KOPT-K1 (cell line): ENCODE measurements around the gene PPIL4.
"Not testable (repeated sequence)": the region's sequence is repeated elsewhere in the genome, so short reads cannot be mapped to it uniquely, and the experiment has no call there.

ENCODE experiments used
- H3K27ac ChIP-seq: fragments of 200-600 bp; sonication (generic); 2 replicates; pipeline ENCODE4 v1.5.1; 2016; ENCODE audit warnings: antibody characterized with exemption, mild to moderate bottlenecking, low read depth, low read length; ENCODE audit not compliant: poor library complexity, severe bottlenecking
- H3K36me3 ChIP-seq: fragments of 200-600 bp; sonication (generic); 2 replicates; pipeline ENCODE4 v1.5.1; 2017; ENCODE audit warnings: antibody characterized with exemption, mild to moderate bottlenecking, low read length, moderate library complexity; ENCODE audit not compliant: insufficient read depth
- H3K9me3 ChIP-seq: fragments of 200-600 bp; sonication (generic); 2 replicates; pipeline ENCODE4 v1.5.1; 2017; ENCODE audit warnings: antibody characterized with exemption, low read length, mild to moderate bottlenecking; ENCODE audit not compliant: insufficient read depth, poor library complexity, severe bottlenecking

PPIL4 gene

GRCh38 chr6:149499066-149499465 lies 46.8 kb downstream of the PPIL4 start:
- Histone ChIP-seq H3K36me3 (no peaks in the 10 kb centered on the region), H3K27ac (no peak overlapping the region), H3K9me3 (no peaks in the 10 kb centered on the region)

DNA sequence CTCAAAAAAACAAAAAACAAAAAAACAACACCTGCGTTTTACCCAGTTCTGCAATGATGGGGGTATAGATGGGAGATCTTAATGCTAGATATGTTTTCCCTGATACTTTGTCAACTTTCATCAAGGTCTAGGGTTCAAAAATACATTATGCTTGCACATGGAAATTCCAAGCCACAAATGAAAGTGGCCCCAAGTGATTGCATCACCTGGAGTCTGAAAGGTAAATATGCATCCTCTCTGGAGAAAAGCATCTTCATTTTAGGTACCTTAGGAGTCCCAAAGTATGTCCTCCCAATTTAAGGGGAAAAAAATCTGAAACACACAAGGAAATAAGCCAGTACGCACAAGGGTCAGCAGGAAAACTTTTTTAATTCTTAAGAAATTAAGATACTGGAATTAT lies 48.5 kb downstream of the PPIL4 start:
- H3K27ac ChIP-seq, result no peak overlapping the region
- no peaks in the 10 kb centered on the region for H3K9me3 ChIP-seq

DNA sequence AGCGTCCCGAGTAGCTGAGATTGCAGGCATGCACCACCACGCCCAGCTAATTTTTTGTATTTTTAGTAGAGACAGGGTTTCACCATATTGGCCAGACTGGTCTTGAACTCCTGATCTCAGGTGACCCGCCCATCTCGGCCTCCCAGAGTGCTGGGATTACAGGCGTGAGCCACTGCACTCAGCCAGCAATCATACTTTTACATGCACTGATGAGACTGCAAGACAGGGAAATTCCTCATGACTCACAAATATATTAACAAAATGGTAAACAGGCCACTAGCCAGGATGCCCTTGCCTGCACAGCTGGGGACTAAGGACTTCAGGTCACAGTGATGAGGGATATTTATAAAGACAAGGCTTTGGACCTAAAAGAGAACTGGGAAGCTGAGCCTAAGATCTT lies 49.2 kb downstream of the PPIL4 start:
- H3K36me3 ChIP-seq, H3K27ac ChIP-seq, H3K9me3 ChIP-seq: not testable (repeated sequence)

More for the DNA sequence above, 48.5 kb downstream of the PPIL4 start:
- H3K36me3 ChIP-seq, result no peaks in the 10 kb centered on the region

- not testable (repeated sequence) for H3K9me3 ChIP-seq, H3K36me3 ChIP-seq, H3K27ac ChIP-seq
Measured at GRCh38 chr6:149495349-149496016, 50.4 kb downstream of the PPIL4 start.

DNA sequence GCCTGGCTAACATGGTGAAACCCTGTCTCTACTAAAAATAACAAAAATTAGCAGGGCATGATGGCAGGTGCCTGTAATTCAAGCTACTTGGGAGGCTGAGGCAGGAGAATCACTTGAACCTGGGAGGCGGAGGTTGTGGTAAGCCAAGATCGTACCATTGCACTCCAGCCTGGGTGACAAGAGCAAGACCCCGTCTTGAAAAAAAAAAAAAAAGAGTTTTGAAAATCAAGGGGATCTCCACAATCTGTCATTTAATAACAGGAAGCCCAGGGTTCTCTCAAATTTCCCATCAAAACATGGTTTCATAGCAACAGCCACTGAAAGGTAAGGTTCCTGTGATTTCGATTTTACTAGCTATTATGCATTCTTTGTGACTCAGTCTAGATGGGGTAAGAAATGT lies 51.0 kb downstream of the PPIL4 start:
- not testable (repeated sequence) for H3K9me3 ChIP-seq, H3K36me3 ChIP-seq, H3K27ac ChIP-seq

DNA sequence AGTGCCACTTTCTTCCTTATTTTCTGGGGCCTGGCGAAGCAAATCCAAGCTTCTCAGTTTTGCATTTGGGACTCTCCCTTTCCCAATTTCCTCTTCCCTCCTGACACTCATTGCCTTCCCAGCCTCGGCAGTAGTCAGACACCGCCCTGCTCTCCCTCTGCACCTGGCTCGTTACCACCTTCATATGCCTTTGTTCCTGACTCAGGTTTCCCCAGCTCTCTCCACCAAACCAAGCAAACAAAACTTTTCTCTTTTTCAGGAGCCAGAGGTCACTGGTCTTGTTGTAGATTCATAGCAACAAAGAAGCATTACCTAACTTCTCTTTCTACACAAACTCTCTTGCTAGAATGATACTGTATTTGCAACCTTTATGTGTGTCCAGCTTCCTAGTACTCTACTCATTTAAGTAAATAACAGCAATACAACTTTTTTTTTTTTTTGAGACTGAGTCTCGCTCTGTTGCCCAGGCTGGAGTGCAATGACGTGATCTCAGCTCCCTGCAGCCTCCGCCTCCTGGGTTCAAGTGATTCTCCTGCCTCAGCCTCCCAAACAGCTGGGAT lies 52.0 kb downstream of the PPIL4 start:
- Histone ChIP-seq H3K9me3 (no peaks in the 10 kb centered on the region), H3K36me3 (no peaks in the 10 kb centered on the region), H3K27ac (no peak overlapping the region)

DNA sequence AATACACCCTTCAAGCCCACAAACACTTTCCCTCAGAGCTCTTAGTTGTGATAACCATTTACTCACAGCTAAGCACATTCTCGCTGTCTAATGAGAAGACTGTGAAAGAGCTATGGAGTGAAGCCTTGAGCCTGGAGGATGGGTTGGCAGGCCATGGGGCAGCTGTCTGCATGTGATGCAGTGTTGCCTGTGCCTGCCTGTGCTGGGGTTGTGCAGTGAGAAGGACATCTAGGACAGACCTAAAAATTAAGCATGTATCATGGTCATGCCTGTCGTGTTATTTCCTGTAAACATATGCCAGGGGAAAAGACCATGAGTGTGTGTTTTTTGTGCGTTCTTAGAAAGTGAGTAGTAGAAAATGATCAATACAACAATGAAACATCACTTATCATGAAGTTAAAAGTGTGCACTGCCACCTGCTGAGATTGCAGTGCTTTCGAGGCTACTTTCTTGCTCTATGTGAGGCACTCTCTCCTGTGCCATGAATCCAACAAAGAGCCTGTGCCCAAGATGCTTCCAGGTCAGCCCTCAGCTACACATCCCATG lies 53.0 kb downstream of the PPIL4 start:
- Histone ChIP-seq H3K36me3 (no peaks in the 10 kb centered on the region), H3K27ac (no peak overlapping the region), H3K9me3 (no peaks in the 10 kb centered on the region)

DNA sequence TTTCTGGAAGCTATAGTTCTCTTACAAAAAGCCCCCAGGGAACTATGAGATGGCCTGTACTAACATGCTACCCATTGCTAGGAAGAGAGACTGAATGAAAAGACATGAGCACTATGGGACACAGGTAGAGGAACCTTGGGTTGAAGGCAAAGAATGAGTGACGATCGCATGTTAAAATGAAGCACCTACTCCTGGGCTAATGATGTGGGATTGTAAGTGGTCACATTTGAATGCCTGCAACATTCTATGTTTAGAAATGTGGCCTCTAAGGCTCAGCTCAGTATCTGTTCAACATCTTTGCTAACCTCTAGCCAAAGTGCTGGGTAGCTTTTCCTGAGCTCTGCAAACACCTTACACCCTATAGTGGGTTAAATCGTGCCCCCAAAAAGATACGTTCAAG lies 55.9 kb downstream of the PPIL4 start:
- Histone ChIP-seq H3K9me3 (no peaks in the 10 kb centered on the region), H3K27ac (no peak overlapping the region), H3K36me3 (no peaks in the 10 kb centered on the region)

GRCh38 chr6:149488815-149489214 lies 57.0 kb downstream of the PPIL4 start:
- Histone ChIP-seq H3K9me3 (no peaks in the 10 kb centered on the region), H3K36me3 (no peaks in the 10 kb centered on the region), H3K27ac (no peak overlapping the region)

- H3K27ac ChIP-seq, result no peak overlapping the region
- H3K36me3 ChIP-seq, result no peaks in the 10 kb centered on the region
- H3K9me3 ChIP-seq, result no peaks in the 10 kb centered on the region
Measured at GRCh38 chr6:149487316-149487715, 58.5 kb downstream of the PPIL4 start.

DNA sequence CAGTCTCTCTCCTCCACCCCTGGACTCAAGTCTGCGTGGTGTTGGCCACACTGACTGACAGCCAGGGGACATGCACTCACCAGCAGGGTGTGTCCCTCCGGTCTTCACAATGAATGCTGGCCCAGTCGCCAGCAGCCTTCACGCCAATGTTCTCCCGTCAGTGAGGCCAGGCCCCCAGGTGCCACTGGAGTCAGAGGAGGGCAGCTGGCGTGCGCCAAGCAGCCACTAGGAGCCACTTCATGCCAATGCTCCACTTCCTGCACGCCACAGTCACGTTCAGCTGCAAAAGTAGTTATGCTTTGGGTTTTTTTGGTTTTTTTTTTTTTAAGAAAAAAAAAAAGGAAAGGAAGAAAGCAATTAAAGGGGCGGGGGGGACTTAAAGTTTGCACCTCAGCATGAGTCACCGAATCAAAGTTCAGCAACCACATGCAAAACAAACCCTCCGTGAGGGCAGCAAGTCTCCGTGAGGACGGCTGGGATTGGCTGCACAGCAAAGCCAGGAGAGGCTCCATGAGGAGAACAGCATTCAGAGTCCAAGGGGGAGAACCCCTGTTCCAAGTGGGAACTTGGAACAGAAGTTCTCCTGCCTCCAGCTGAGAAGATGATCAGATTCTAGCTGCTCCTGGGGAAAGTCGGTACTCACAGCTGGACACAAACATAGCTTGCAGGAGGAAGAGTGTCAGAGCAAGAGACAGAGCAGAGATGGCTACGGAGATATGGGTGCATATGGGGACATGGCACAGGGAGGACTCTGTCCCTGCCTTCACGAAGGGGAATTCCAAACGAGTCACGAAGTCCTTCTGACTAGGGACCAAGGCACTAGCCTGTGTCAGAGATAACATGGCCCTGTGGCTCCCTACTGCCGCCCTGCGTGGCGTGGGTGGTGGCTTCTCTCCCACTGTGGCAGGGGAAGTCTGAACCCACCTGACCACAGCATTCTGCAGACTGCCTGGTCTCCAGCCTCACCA lies 60.8 kb downstream of the PPIL4 start, which contains the start of gene ZC3H12D:
TSS of gene ZC3H12D (minus strand) at position 282 of the 968 bp plus-strand sequence. CDS start 10,471 bp downstream, outside the sequence.
- Histone ChIP-seq H3K27ac (no peak within 1 kb of the TSS), H3K9me3 (no peaks in the 10 kb centered on the region), H3K36me3 (no peaks in the 10 kb centered on the region)

GRCh38 chr6:149483849-149484655 lies 61.8 kb downstream of the PPIL4 start:
- no peaks in the 10 kb centered on the region for H3K36me3 ChIP-seq
- no peaks in the 10 kb centered on the region for H3K9me3 ChIP-seq
- no peak overlapping the region for H3K27ac ChIP-seq

- H3K9me3 ChIP-seq, result no peaks in the 10 kb centered on the region
- H3K27ac ChIP-seq, result no peak overlapping the region
- H3K36me3 ChIP-seq, result no peaks in the 10 kb centered on the region
Measured at GRCh38 chr6:149483334-149483725, 62.5 kb downstream of the PPIL4 start.

DNA sequence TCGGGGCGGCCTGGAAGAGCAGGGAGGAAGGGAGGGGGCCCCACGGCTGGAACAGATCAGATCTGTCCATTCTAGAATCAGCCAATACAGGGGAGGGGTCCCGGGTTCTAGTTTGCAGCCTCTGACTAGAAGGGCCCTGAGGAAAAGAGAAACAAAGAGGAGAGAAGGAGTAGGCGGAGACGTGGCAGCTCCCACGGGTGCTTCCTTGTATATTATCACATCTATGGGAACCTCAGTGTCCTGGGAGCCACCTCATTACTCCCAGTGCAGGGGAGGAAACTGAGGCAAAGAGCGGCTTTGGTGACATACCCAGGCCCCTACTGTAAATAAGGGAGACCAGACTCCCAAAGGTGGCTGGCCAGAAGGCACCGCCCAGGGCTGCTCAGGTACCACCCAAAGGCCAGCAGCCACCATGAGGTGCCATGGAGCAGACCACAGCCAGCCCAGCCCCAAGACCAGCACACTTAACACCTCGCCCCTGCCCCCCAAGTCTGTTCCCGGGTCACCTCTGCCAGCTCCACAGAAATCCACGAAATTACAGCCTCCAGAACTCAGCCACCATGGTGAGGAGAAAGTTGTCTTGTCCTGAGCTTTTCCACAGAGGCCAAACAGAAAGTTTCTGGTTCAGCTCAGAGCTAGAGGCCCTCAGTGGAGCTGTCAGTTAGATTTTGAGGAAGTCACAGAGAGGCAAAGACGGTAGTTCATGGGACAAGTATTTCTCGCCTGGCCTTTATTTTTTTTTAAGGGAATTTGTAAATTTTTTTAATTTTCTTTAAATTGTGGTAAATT lies 63.1 kb downstream of the PPIL4 start:
- H3K9me3 ChIP-seq, result no peaks in the 10 kb centered on the region
- H3K27ac ChIP-seq, result no peak overlapping the region
- H3K36me3 ChIP-seq, result no peaks in the 10 kb centered on the region
